Colonic mucosa (tissue), 4 donors: ENCODE results near the gene TSPAN9. TPM values are rescaled to one million over a fixed set of nuclear protein-coding genes. Genes with fewer than 3 reads are reported as not detected.

Experiments used
- DNase-seq: peaks from one replicate; pipeline ENCODE4 v3.0.0-alpha.2; 2020
- H3K27ac ChIP-seq: fragments of 200-600 bp; one replicate; pipeline ENCODE4 v1.8.0; 2021
- H3K27me3 ChIP-seq: fragments of 200-600 bp; one replicate; pipeline ENCODE4 v1.8.0; 2021
- H3K36me3 ChIP-seq: fragments of 200-600 bp; one replicate; pipeline ENCODE4 v1.8.0; 2021
- H3K4me1 ChIP-seq: fragments of 200-600 bp; one replicate; pipeline ENCODE4 v1.8.0; 2021; ENCODE audit warnings: mild to moderate bottlenecking
- H3K4me3 ChIP-seq: fragments of 200-600 bp; one replicate; pipeline ENCODE4 v1.8.0; 2021
- H3K9ac ChIP-seq, 2 donors: one replicate each; pipeline ENCODE4 v1.7.0; 2013; ENCODE audit warnings: control low read depth in 2 of 2, low read depth in 2 of 2, low read length in 2 of 2
- H3K9me3 ChIP-seq: fragments of 200-600 bp; one replicate; pipeline ENCODE4 v1.8.0; 2021
- intact Hi-C: fragments of 100-400 bp; cut with DNase I; formaldehyde crosslinking; loops from one replicate; pipeline ENCODE4 v1.14.1; 2022
- total RNA-seq, 2 donors: library from RNA; stranded (reverse); fragmentation: NEBNext Ultra II Directional in 1 of 2; extraction: Animal tissue kit (Norgen Biotek cat#: 25700) in 1 of 2; gene quantifications; one replicate each; pipeline ENCODE4 v1.2.1, GENCODE V29; 2021
- TF ChIP-seq, protein P1 (sequence below): fragments of 200-600 bp; IDR thresholded peaks from one replicate; pipeline ENCODE4 v1.8.0; 2022; ENCODE audit warnings: antibody characterized with exemption, mild to moderate bottlenecking
- donor health status: healthy.
- donor health status: DM: no; HTN: no; CAD: no.
- donor health status: DM: no; HTN: no; CAD: no.

Gene TSPAN9
- total RNA-seq, 2 donors from 2014 or later, result 4.7 to 9.9 TPM

DNA sequence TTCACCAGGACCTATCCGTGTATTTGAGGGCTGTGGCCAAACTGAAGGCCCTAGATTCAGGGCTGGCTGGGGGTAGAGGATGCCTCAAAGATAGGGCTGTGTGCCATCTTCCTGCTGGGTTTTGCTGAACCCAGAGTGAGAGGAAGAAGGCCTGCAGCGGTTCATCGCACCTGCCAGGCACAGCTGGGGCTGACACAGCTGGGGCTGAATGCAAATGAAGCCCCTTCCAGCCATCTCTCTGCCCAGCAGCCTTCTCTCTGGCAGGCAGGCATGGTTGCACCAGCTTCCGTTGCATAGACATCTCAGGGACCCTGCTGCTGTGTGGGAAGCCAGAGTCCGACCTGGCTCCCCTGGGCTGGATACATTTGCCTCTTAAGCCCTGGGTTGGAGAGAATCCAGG is 152.4 kb downstream of the TSPAN9 start:
- Histone ChIP-seq H3K9me3 (no peaks in the 10 kb centered on the region), H3K36me3 (no peaks in the 10 kb centered on the region), H3K4me1 (no peaks in the 10 kb centered on the region), H3K27me3 (no peaks in the 10 kb centered on the region), H3K9ac (no peak overlapping the region), H3K4me3 (no peak overlapping the region), H3K27ac (no peak overlapping the region)
- TF ChIP-seq, protein P1, sequence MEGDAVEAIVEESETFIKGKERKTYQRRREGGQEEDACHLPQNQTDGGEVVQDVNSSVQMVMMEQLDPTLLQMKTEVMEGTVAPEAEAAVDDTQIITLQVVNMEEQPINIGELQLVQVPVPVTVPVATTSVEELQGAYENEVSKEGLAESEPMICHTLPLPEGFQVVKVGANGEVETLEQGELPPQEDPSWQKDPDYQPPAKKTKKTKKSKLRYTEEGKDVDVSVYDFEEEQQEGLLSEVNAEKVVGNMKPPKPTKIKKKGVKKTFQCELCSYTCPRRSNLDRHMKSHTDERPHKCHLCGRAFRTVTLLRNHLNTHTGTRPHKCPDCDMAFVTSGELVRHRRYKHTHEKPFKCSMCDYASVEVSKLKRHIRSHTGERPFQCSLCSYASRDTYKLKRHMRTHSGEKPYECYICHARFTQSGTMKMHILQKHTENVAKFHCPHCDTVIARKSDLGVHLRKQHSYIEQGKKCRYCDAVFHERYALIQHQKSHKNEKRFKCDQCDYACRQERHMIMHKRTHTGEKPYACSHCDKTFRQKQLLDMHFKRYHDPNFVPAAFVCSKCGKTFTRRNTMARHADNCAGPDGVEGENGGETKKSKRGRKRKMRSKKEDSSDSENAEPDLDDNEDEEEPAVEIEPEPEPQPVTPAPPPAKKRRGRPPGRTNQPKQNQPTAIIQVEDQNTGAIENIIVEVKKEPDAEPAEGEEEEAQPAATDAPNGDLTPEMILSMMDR, result no peak
- DNase-seq, result no peak
- intact Hi-C loops, result no loop called here

- Histone ChIP-seq H3K27ac (no peak overlapping the region), H3K4me1 (no peaks in the 10 kb centered on the region), H3K27me3 (no peaks in the 10 kb centered on the region), H3K9ac (no peak overlapping the region), H3K9me3 (no peaks in the 10 kb centered on the region), H3K4me3 (no peak overlapping the region), H3K36me3 (no peaks in the 10 kb centered on the region)
- intact Hi-C loops, result no loop called here
- no peak for DNase-seq
- TF ChIP-seq, protein P1, result no peak
Measured at GRCh38 chr12:3230758-3231375, 153.7 kb downstream of the TSPAN9 start.

DNA sequence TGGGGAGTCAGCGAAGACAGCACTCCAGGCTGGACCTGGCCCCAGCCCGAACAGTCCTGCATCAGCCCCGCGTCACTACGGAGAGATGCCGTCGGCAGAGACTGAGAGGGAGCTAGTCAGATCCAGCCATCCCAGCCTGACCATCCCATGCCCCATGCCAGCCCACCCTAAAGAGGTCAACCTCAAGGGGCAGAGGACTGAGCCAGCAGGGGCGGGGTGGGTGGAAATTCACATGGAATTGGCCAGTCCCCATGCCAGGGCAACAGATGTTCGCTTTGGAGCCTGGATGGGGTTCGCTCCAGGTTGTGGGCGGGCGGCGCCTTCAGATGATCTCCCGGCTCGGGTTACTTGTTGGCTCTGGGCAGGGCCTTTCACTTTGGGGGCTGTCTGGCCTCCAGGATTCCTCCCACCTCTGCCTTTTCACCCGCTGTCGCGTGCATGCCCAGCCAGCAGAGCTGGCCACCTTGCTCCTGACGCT is 154.3 kb downstream of the TSPAN9 start:
- TF ChIP-seq, protein P1, result no peak
- H3K4me1 ChIP-seq, result no peaks in the 10 kb centered on the region
- no peaks in the 10 kb centered on the region for H3K9me3 ChIP-seq
- H3K27me3 ChIP-seq, result no peaks in the 10 kb centered on the region
- no peak for DNase-seq
- intact Hi-C loops, result no loop called here
- no peak overlapping the region for H3K27ac ChIP-seq
- no peak overlapping the region for H3K4me3 ChIP-seq
- H3K9ac ChIP-seq, result no peak overlapping the region
- H3K36me3 ChIP-seq, result no peaks in the 10 kb centered on the region

DNA sequence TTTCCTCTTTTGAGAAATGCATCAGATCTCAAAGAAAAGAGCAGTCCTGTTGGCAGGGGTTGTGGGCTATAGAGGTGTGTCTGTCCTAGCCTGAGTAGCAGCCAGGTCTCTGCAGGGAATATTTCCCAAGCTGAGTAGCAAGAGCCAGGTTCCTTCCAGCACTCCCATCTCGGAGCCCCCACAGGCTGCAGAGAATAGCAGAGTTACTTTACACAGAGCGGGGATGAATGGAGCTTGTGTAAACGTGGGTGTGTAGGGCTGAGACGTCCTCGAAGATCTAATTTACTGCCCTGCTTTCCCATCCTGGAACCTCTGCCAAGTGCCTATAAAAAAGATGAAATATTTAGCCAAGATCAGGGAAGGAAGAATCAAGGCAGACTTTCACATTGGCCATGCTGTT is 156.6 kb downstream of the TSPAN9 start:
- no peak overlapping the region for H3K27ac ChIP-seq
- H3K27me3 ChIP-seq, result no peaks in the 10 kb centered on the region
- H3K9ac ChIP-seq, result no peak overlapping the region
- H3K36me3 ChIP-seq, result no peaks in the 10 kb centered on the region
- no peaks in the 10 kb centered on the region for H3K9me3 ChIP-seq
- intact Hi-C loops, result no loop called here
- peak; percentile 26 for DNase-seq
- H3K4me1 ChIP-seq, result no peaks in the 10 kb centered on the region
- TF ChIP-seq, protein P1, result no peak
- no peak overlapping the region for H3K4me3 ChIP-seq

GRCh38 chr12:3236345-3237187 is 159.4 kb downstream of the TSPAN9 start:
- H3K27ac ChIP-seq, result no peak overlapping the region
- no peaks in the 10 kb centered on the region for H3K4me1 ChIP-seq
- no peak overlapping the region for H3K4me3 ChIP-seq
- TF ChIP-seq, protein P1, result no peak
- intact Hi-C loops, result no loop called here
- DNase-seq, result peak; percentile 38
- H3K27me3 ChIP-seq, result no peaks in the 10 kb centered on the region
- H3K9me3 ChIP-seq, result no peaks in the 10 kb centered on the region
- no peaks in the 10 kb centered on the region for H3K36me3 ChIP-seq
- H3K9ac ChIP-seq, result no peak overlapping the region
